GM18505 (cell line): ENCODE measurements around the gene FCRL4.
A peak's percentile ranks its signal among the peaks of the same experiment; 100 is the strongest.

Source experiments
- ATAC-seq: cut with Tn5 transposase; IDR thresholded peaks from one replicate; pipeline ENCODE4 v1.9.1; 2021; ENCODE audit not compliant: unreplicated experiment
- POLR2A ChIP-seq: IDR thresholded peaks from 4 replicates; pipeline ENCODE4 v1.6.1; 2011; ENCODE audit warnings: borderline replicate concordance; ENCODE audit not compliant: insufficient read depth, insufficient read length; ENCODE audit errors: extremely low read depth

The FCRL4 gene

GRCh38 chr1:157597959-157598667 lies at the start of gene FCRL4:
FCRL4 (minus strand) TSS chr1:157598085; CDS start chr1:157597944, 141 bp downstream.
- ATAC-seq, result peak; percentile 55

GRCh38 chr1:157646144-157646543 lies 48.3 kb upstream of the FCRL4 start:
- TF ChIP-seq POLR2A, result no peak
- no peak for ATAC-seq

More at GRCh38 chr1:157597959-157598667, at the start of gene FCRL4:
- TF ChIP-seq POLR2A, result no peak

GRCh38 chr1:157641177-157641576 lies 43.3 kb upstream of the FCRL4 start:
- TF ChIP-seq POLR2A, result no peak
- no peak for ATAC-seq

GRCh38 chr1:157639800-157640199 lies 41.9 kb upstream of the FCRL4 start:
- TF ChIP-seq POLR2A, result no peak
- ATAC-seq, result no peak

- ATAC-seq, result no peak
- TF ChIP-seq POLR2A, result no peak
Measured at GRCh38 chr1:157628773-157629172, 30.9 kb upstream of the FCRL4 start.

GRCh38 chr1:157626099-157626498 lies 28.2 kb upstream of the FCRL4 start:
- no peak for TF ChIP-seq POLR2A
- no peak for ATAC-seq

GRCh38 chr1:157624471-157624870 lies 26.6 kb upstream of the FCRL4 start:
- TF ChIP-seq POLR2A, result no peak
- no peak for ATAC-seq

- no peak for ATAC-seq
Measured at GRCh38 chr1:157622471-157622870, 24.6 kb upstream of the FCRL4 start.

GRCh38 chr1:157618190-157618589 lies 20.3 kb upstream of the FCRL4 start:
- ATAC-seq, result no peak

More at GRCh38 chr1:157622471-157622870, 24.6 kb upstream of the FCRL4 start:
- TF ChIP-seq POLR2A, result no peak

GRCh38 chr1:157600236-157600635 lies 2.4 kb upstream of the FCRL4 start:
- TF ChIP-seq POLR2A, result no peak
- no peak for ATAC-seq

More at GRCh38 chr1:157618190-157618589, 20.3 kb upstream of the FCRL4 start:
- TF ChIP-seq POLR2A, result no peak

- no peak for TF ChIP-seq POLR2A
- no peak for ATAC-seq
Measured at GRCh38 chr1:157596384-157596783, 1.5 kb downstream of the FCRL4 start.

- ATAC-seq, result peak; percentile 54
- no peak for TF ChIP-seq POLR2A
Measured at GRCh38 chr1:157595356-157595755, 2.5 kb downstream of the FCRL4 start.

GRCh38 chr1:157585984-157586383 lies 11.9 kb downstream of the FCRL4 start:
- no peak for TF ChIP-seq POLR2A
- no peak for ATAC-seq

GRCh38 chr1:157584503-157584902 lies 13.4 kb downstream of the FCRL4 start:
- no peak for ATAC-seq
- no peak for TF ChIP-seq POLR2A
